SH-SY5Y (cell line): ENCODE results near the gene RHBDL1.

Source experiments
- GATA2 ChIP-seq: IDR thresholded peaks from 2 replicates; pipeline ENCODE4 v1.6.1; 2011; ENCODE audit warnings: mild to moderate bottlenecking, low read depth, low read length
- GATA3 ChIP-seq: IDR thresholded peaks from 2 replicates; pipeline ENCODE4 v1.6.1; 2011; ENCODE audit warnings: low read depth, mild to moderate bottlenecking, low read length, moderate library complexity

- no peak for TF ChIP-seq GATA2
- TF ChIP-seq GATA3 = no peak
These were observed 38.1 kb upstream of the RHBDL1 start for GRCh38 chr16:637081-638018.
